ENCODE data around the gene SECTM1.

Gene SECTM1

GRCh38 chr17:82303944-82304808 is 29.4 kb downstream of the SECTM1 start:
- H3K27ac ChIP-seq (ENCODE audit: low read length, poor library complexity, severe bottlenecking), result no peak overlapping the region
- H3K23ac ChIP-seq (ENCODE audit: low read length in 2 of 2), result no peak overlapping the region
- H2AK5ac ChIP-seq (ENCODE audit: low read length, severe bottlenecking), result no peak overlapping the region
- H3K14ac ChIP-seq (ENCODE audit: low read length in 2 of 2), result no peak overlapping the region
- no peak overlapping the region for H2BK120ac ChIP-seq (ENCODE audit: low read depth, low read length)
- no peak overlapping the region for H4K91ac ChIP-seq (ENCODE audit: low read length)
- 53% methylated on average over 12 of the region's 26 CpGs for WGBS
- H2BK15ac ChIP-seq (ENCODE audit: low read depth, poor library complexity, severe bottlenecking), result no peak overlapping the region
- no peaks in the 10 kb centered on the region for H3K79me1 ChIP-seq (replicated peaks; ENCODE audit: low read length, poor library complexity, severe bottlenecking)
- no peak overlapping the region for H2BK12ac ChIP-seq (ENCODE audit: low read length in 2 of 2)
- H3K18ac ChIP-seq (ENCODE audit: low read depth in 1 of 2, low read length in 2 of 2), result no peak overlapping the region
- no peak overlapping the region for H2AFZ ChIP-seq (ENCODE audit: low read depth, low read length)
- peaks cover 8 to 20% of the 10 kb centered on the region in 2 experiments for H3K27me3 ChIP-seq (ENCODE audit: control insufficient read depth in 1 of 2, insufficient read depth in 1 of 2, low read length in 2 of 2)
- H3K4ac ChIP-seq (ENCODE audit: low read depth in 1 of 2, low read length in 2 of 2), result no peak overlapping the region
- no peaks in the 10 kb centered on the region for H3K36me3 ChIP-seq (ENCODE audit: control insufficient read depth in 1 of 2, insufficient read depth in 2 of 2, low read depth in 1 of 2, low read length in 2 of 2)
- no peak for DNase-seq
- no peaks in the 10 kb centered on the region for H3K9me3 ChIP-seq (ENCODE audit: control insufficient read depth, low read length)
- no peak overlapping the region for H3K4me2 ChIP-seq (ENCODE audit: low read length, poor library complexity, severe bottlenecking)
- no peak overlapping the region for H2BK5ac ChIP-seq (ENCODE audit: low read depth, low read length, poor library complexity, severe bottlenecking)
- H3K4me3 ChIP-seq (ENCODE audit: insufficient read depth in 1 of 2, low read depth in 1 of 2, low read length in 2 of 2), result no peak overlapping the region
- no peak overlapping the region for H3K9ac ChIP-seq (ENCODE audit: low read length)
- H3K4me1 ChIP-seq (ENCODE audit: control insufficient read depth, insufficient read depth, low read depth, low read length), result peaks cover 18% of the 10 kb centered on the region
- H4K8ac ChIP-seq (ENCODE audit: low read length), result no peak overlapping the region

GRCh38 chr17:82302991-82303943 is 30.3 kb downstream of the SECTM1 start:
- Histone ChIP-seq H2BK15ac (ENCODE audit: low read depth, poor library complexity, severe bottlenecking) (no peak overlapping the region), H3K18ac (ENCODE audit: low read depth in 1 of 2, low read length in 2 of 2) (no peak overlapping the region), H2AK5ac (ENCODE audit: low read length, severe bottlenecking) (no peak overlapping the region), H3K9ac (ENCODE audit: low read length) (no peak overlapping the region), H3K27me3 (ENCODE audit: control insufficient read depth in 1 of 2, insufficient read depth in 1 of 2, low read length in 2 of 2) (peaks cover 0 to 12% of the 10 kb centered on the region in 2 experiments), H3K4me1 (ENCODE audit: control insufficient read depth, insufficient read depth, low read depth, low read length) (peaks cover 24% of the 10 kb centered on the region), H3K9me3 (ENCODE audit: control insufficient read depth, low read length) (no peaks in the 10 kb centered on the region), H4K8ac (ENCODE audit: low read length) (no peak overlapping the region), H3K79me1 (replicated peaks; ENCODE audit: low read length, poor library complexity, severe bottlenecking) (no peaks in the 10 kb centered on the region), H3K14ac (ENCODE audit: low read length in 2 of 2) (no peak overlapping the region), H3K4ac (ENCODE audit: low read depth in 1 of 2, low read length in 2 of 2) (peak overlapping the region in 1 of 2 experiments; percentile 64), H4K91ac (ENCODE audit: low read length) (no peak overlapping the region), H3K4me3 (ENCODE audit: insufficient read depth in 1 of 2, low read depth in 1 of 2, low read length in 2 of 2) (peak overlapping the region in 1 of 2 experiments; percentile 14), H2BK12ac (ENCODE audit: low read length in 2 of 2) (no peak overlapping the region), H2BK120ac (ENCODE audit: low read depth, low read length) (no peak overlapping the region), H3K27ac (ENCODE audit: low read length, poor library complexity, severe bottlenecking) (no peak overlapping the region), H3K23ac (ENCODE audit: low read length in 2 of 2) (no peak overlapping the region), H3K36me3 (ENCODE audit: control insufficient read depth in 1 of 2, insufficient read depth in 2 of 2, low read depth in 1 of 2, low read length in 2 of 2) (no peaks in the 10 kb centered on the region), H3K4me2 (ENCODE audit: low read length, poor library complexity, severe bottlenecking) (no peak overlapping the region), H2BK5ac (ENCODE audit: low read depth, low read length, poor library complexity, severe bottlenecking) (no peak overlapping the region), H2AFZ (ENCODE audit: low read depth, low read length) (no peak overlapping the region)
- DNase-seq, result no peak
- 89% methylated on average over 27 of the region's 35 CpGs for WGBS

GRCh38 chr17:82302568-82302963 is 31.0 kb downstream of the SECTM1 start:
- no peak overlapping the region for H2BK12ac ChIP-seq (ENCODE audit: low read length in 2 of 2)
- H3K4me1 ChIP-seq (ENCODE audit: control insufficient read depth, insufficient read depth, low read depth, low read length), result peaks cover 30% of the 10 kb centered on the region
- WGBS, result 96% methylated on average over 13 of the region's 15 CpGs
- H3K18ac ChIP-seq (ENCODE audit: low read depth in 1 of 2, low read length in 2 of 2), result no peak overlapping the region
- no peak overlapping the region for H3K4me3 ChIP-seq (ENCODE audit: insufficient read depth in 1 of 2, low read depth in 1 of 2, low read length in 2 of 2)
- no peak overlapping the region for H2AK5ac ChIP-seq (ENCODE audit: low read length, severe bottlenecking)
- H4K8ac ChIP-seq (ENCODE audit: low read length), result no peak overlapping the region
- H3K4me2 ChIP-seq (ENCODE audit: low read length, poor library complexity, severe bottlenecking), result no peak overlapping the region
- H2AFZ ChIP-seq (ENCODE audit: low read depth, low read length), result no peak overlapping the region
- no peak overlapping the region for H3K27ac ChIP-seq (ENCODE audit: low read length, poor library complexity, severe bottlenecking)
- H2BK5ac ChIP-seq (ENCODE audit: low read depth, low read length, poor library complexity, severe bottlenecking), result no peak overlapping the region
- H3K27me3 ChIP-seq (ENCODE audit: control insufficient read depth in 1 of 2, insufficient read depth in 1 of 2, low read length in 2 of 2), result peaks cover 0 to 6% of the 10 kb centered on the region in 2 experiments
- DNase-seq, result no peak
- no peak overlapping the region for H2BK15ac ChIP-seq (ENCODE audit: low read depth, poor library complexity, severe bottlenecking)
- no peak overlapping the region for H3K9ac ChIP-seq (ENCODE audit: low read length)
- no peaks in the 10 kb centered on the region for H3K9me3 ChIP-seq (ENCODE audit: control insufficient read depth, low read length)
- no peak overlapping the region for H3K23ac ChIP-seq (ENCODE audit: low read length in 2 of 2)
- H2BK120ac ChIP-seq (ENCODE audit: low read depth, low read length), result no peak overlapping the region
- H3K14ac ChIP-seq (ENCODE audit: low read length in 2 of 2), result no peak overlapping the region
- no peak overlapping the region for H3K4ac ChIP-seq (ENCODE audit: low read depth in 1 of 2, low read length in 2 of 2)
- no peak overlapping the region for H4K91ac ChIP-seq (ENCODE audit: low read length)
- H3K79me1 ChIP-seq (replicated peaks; ENCODE audit: low read length, poor library complexity, severe bottlenecking), result no peaks in the 10 kb centered on the region
- H3K36me3 ChIP-seq (ENCODE audit: control insufficient read depth in 1 of 2, insufficient read depth in 2 of 2, low read depth in 1 of 2, low read length in 2 of 2), result no peaks in the 10 kb centered on the region
